GM18951 (cell line): ENCODE measurements around the gene GLP1R.

Source experiments
- POLR2A ChIP-seq: IDR thresholded peaks from 4 replicates; pipeline ENCODE4 v1.6.1; 2011; ENCODE audit warnings: mild to moderate bottlenecking; ENCODE audit not compliant: insufficient read length, insufficient read depth; ENCODE audit errors: extremely low read depth
- in situ Hi-C: fragments of 300-500 bp; cut with MboI; formaldehyde crosslinking; loops from one replicate; pipeline ENCODE4 v1.12.0; 2022; ENCODE audit warnings: low sequenced_read_pairs, mixed read lengths, inconsistent platforms; ENCODE audit not compliant: unreplicated experiment

Gene GLP1R

GRCh38 chr6:39048481-39049399, at the start of gene GLP1R:
TSS of gene GLP1R (plus strand) at chr6:39048781. CDS start at chr6:39048841, 60 bp downstream.
- no peak for TF ChIP-seq POLR2A
- in situ Hi-C loops = no loop called here

GRCh38 chr6:39003072-39003471, 45.5 kb upstream of the GLP1R start:
- in situ Hi-C loops = no loop called here
- TF ChIP-seq POLR2A = no peak

DNA sequence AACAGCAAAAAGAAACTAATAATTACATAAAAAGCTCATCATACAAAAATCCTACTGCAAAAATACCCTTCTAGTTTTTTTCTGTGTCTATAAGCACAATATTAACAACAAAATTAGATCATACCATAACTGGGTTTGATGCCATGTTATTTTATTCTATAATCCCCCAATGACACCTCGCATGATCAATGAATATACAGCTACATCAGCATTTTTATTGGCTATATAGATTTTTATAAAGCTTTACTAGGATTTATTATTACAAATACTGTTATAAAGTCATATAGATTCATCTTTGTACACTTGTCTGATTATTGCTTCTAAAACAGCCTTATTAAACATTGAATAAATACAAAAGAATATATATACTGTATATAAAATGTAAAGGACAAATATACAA, 45.1 kb upstream of the GLP1R start:
- in situ Hi-C loops = no loop called here
- TF ChIP-seq POLR2A = no peak

GRCh38 chr6:39004801-39005200, 43.8 kb upstream of the GLP1R start:
- in situ Hi-C loops = no loop called here
- TF ChIP-seq POLR2A = no peak

DNA sequence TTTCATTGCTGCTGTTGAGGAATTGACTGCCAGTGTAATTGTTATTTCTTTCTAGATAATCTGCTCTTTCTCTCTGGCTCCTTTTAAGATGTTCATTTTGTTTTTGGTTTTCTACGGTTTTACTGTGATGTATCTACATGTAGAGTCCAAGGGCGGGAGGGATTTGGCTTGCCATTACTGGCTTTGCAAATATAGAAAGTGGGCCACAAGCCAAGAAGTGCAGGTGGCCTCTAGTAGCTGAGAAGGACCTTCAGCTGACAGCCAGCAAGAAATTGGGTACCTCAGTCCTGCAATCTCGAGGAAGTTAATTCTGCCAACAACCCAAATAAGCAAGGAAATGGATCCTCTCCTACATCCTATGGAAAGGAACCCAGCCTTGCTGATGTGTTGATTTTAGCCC, 42.8 kb upstream of the GLP1R start:
- in situ Hi-C loops = no loop called here
- TF ChIP-seq POLR2A = no peak

- no peak for TF ChIP-seq POLR2A
- in situ Hi-C loops = no loop called here
Observed at GRCh38 chr6:39007575-39007974, 41.0 kb upstream of the GLP1R start.

DNA sequence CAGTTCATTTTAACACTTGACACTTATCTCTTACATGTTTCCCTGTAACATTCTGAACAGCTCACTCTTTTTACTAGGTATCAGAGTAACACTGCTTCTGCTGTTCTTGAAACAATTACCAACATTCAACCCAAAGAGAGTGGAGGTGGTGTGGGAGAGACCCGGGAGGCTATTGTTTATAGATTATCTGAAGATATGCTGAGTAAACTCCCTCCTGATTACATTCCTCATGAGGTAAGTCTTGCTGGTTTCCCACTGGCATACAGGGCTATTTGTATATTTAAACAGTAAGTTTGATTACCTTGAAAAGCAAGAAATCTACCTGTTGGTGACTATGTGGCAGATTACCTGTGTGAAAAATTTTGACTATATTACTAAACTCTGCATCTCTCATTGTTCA, 39.8 kb upstream of the GLP1R start:
- no peak for TF ChIP-seq POLR2A
- in situ Hi-C loops = no loop called here

GRCh38 chr6:39009476-39009875, 39.1 kb upstream of the GLP1R start:
- no peak for TF ChIP-seq POLR2A
- in situ Hi-C loops = no loop called here

DNA sequence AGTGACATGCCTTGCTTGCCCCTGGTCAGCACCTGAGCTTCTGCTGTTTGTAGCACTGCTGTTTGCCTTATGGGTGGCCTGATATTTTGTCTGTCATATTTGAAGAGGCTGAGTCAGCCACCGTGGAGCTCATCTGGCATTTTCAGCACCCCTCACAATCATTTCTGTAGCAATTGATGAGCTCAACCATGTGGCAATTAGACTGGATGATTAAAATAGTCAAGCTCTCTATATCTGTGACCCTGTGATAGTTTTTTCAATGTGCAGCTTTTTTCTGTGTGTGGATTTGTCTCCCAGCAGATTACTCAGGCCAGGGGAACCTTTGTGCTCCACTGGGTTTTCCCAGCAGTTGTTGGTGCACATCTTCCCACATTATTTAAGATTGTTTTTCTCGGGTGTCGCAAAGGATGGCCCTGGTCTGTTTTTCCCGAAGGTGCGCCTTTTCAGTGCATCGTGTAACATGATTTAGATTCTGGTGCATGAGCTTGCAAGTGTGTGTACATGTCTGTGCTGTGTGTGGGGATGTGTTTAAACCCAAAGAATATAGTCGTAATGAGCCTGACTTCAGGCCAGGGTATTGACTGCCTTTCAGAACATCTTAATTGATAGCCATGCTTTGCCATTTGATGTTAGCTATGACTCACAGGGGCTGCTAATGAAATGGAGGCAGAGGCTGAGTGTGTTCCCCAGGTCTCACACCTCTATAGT, 31.6 kb upstream of the GLP1R start:
- in situ Hi-C loops = no loop called here
- TF ChIP-seq POLR2A = no peak

DNA sequence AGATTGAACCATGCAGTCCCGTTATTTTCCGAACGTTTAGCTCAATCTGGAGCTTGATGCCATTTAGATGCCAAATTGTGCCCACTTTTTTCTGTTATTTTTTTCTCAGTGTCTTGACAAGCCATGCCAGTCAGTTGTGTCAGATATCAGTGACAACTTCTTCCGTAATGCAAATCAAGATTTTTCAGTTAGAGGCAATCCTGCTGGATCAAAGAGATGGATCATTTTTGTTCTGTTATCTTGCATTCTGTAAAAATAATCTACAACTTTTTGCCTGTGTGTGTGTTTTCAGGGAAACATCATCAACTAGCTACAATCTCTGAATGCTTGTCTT, 31.1 kb upstream of the GLP1R start:
- no peak for TF ChIP-seq POLR2A
- in situ Hi-C loops = no loop called here

DNA sequence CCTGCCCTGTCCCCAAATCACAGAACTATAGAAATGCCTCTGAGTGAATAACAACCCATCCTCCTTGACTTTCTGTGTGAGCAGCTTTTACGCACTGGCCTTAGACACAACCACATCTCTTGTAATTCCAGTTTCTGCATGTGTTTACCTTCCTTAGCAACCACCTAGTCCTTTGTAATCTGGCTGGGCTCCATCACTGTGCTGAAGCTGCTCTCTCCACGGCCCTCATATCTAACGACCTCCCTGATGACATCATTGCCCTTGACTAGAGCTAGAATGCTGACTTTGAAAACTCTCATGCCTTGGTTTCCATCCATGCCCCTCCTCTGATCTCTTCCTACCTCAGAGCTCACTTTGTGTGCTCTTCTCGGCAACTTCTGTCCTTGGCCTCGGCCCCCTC, 30.5 kb upstream of the GLP1R start:
- TF ChIP-seq POLR2A = no peak
- in situ Hi-C loops = no loop called here

- in situ Hi-C loops = no loop called here
- TF ChIP-seq POLR2A = no peak
Observed at GRCh38 chr6:39020136-39020535, 28.4 kb upstream of the GLP1R start.

DNA sequence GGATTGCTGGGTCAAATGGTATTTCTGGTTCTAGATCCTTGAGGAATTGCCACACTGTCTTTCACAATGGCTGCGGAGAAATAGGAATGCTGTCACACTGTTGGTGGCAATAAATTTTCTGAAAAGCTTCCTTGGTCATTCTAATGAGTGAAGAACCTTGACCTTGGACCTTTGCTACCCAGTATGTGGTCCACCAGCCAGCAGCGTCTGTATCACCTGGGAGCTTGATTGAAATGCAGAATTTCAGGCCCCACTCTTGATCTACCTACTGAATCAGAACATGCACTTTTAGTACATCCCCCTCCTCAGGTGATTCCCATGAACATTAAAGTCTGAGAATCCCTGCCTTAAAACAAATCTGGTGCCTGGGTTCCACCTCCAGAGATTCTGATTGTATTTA, 27.5 kb upstream of the GLP1R start:
- TF ChIP-seq POLR2A = no peak
- in situ Hi-C loops = no loop called here

DNA sequence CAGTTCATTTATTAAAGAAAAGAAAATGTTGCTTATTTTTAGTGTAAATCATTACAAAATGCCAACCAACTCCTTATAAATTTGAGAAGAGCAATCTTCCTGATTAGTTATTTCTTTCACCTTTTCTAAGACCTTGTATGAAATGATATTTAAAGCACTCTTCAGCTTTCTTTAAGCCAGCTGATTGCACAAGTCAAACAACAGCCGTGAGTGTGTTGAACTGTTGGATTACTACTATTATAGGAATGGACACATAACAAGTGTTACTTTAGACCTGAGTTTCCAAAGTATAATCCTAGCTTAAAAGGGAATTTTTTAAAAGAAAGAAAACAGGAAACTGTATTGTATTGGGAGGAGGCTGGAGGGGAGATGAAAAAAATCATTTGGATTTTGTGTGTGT, 26.8 kb upstream of the GLP1R start:
- TF ChIP-seq POLR2A = no peak
- in situ Hi-C loops = no loop called here
